HUDEP-2 (cell line): ENCODE measurements around the gene HRH2.

Experiments used
- DNase-seq, 76 experiments: peaks; one replicate each; lab custom pipeline; 2025; ENCODE audit not compliant: unreplicated experiment in 76 of 76; lab: John Stamatoyannopoulos, UW

Gene HRH2

DNA sequence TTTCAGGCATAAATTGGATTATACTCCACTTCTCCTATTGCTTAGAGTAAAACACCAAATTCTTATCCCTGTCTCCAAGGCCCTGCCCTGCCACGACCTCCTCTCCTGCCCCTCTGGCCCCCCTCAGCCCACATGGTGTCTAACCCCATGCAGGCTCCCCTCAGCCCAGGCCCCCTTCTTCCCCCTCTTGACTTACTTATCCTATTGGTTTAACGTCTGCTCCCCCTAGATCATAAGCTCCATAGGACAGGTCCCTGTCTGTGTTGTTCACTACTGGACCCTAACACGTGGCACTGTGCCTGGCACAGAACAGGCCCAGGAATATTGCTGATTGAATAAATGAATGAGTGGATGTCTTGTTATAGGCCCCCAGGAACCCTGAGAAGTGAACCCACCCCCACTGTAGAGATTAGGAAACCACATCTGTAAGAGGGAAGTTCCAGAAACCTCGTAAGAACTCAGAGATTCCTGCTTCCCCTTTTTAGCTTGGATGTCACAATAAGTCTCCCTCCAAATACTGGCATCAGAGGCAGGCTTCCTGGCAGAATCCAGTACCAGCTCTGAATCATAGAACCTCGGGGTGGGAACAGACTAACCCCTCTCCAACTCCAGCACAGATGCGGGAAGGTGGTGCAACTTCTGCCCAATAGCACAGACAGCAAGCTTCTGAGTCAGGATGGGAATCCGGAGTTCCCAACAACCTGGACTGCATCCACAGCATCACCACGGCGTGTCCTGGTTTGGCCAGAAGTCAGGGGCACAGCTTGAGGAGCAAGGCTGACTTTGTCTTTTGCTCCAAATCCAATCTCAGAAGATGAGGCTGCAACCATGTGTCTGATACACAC lies 31.5 kb downstream of the HRH2 start:
- no peak for DNase-seq

DNA sequence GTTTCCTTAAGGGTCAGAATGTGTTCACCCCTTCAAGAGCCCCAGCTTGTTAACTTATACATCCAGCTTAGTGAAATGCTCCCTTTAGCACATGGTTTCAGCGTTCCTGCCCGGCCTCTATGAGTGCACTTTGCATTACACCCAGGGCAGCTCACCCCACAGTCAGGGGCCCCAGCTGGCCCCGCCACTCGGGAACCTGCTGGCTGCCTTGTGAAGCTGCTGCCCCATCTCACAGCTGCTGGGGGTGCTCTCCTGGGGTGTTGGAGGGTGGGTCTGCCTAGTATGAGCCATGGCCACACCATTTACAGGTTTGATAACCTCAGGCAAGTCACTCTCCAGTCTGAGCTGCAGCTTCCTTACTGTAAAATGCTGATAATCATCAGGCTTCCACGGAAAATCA lies 32.2 kb downstream of the HRH2 start:
- no peak for DNase-seq

- DNase-seq = no peak
Measured at GRCh38 chr5:175690586-175690985, 32.7 kb downstream of the HRH2 start.

GRCh38 chr5:175691761-175692160 lies 33.9 kb downstream of the HRH2 start:
- no peak for DNase-seq

DNA sequence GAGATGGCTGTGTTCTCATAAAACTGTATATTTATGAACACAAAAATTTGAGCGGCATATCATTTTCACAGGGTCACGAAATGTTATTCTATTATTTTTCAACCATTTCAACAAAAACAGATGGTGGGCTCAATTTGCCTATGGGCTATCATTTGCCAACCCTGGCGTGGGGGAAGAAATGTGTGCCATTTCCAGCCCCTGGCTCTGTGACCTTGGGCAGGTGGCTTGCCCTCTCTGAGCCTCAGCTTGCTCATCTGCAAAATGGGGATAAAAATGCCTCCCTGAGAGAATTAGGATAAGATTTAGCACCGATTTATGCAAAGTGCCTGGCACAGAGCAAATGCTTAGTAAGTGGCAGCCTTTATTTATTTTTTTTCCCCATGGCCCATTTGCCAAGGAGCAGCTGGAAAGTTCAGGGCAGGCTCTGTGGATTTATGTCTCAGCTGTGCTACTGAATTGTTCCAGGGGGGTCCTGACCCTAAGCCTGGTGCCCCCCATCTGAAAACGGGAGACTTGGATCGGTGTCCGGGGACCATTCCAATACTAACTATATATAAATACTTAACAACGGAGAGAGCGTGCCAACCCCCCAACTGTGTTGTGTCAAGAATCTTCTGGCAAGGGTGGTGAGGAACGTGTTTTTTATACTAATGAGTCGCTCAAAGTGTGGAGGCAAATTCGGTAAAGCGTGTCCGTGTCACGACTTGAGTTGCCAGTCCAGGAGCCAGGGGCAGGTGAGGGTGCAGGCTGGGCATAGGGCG lies 34.5 kb downstream of the HRH2 start:
- no peak for DNase-seq

GRCh38 chr5:175692996-175693710 lies 35.3 kb downstream of the HRH2 start:
- no peak for DNase-seq

DNA sequence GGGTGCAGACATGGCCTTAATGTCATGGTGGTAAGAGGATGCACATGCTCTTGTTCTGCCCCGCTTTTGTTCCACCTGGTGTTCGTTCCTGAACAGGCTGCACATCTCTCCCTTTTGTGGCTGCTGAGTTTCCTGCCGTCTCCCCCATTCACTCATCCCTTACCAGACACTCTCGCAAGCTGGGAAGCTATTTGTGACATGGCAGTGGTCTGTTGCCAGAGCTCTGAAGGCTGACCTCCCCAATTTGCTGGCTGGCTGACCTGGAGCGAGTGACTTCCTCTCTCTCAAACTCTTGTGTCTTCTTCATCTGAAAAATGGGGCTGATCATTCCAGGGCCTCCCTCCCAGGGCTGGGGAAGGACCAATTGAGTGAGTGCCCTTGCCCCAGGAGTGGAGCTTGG lies 35.9 kb downstream of the HRH2 start:
- no peak for DNase-seq

DNA sequence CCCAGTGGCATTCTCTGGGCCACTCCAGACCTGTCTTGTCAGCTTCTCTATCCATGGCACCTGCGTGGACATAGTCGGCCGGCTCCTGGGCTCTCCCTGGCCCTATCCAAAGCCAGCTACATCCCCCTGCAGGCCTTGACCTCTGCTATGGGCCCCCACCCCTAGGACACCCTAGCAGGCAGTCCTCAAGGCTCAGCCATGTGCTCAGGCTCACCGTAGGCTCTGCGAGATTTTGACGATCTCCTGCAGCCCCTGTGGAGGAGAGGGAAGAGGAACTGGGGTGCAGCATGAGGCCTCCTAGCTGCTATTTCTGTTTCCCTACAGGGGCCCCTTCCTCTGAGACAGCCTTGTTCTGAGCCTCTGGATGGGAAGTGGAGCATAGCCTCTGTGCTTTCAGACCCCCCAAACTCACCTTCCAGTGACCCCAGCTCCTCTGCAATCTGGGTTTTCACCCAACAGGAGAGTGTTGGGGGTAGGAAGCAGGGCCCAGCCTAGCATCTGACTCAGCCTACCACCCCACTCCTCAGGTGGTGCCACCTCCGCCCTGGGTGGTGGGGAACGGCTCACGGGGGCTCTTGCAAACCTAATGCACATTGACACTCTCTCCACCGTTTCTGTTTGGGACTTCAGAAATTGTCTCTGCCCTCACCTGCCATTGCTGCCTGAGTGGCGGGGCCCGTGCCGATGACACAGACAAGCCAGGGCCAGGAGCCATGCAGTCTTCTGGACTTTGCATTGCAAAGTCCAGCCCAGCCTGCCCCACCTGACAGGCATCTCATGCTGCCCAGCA lies 36.7 kb downstream of the HRH2 start:
- DNase-seq = no peak

DNA sequence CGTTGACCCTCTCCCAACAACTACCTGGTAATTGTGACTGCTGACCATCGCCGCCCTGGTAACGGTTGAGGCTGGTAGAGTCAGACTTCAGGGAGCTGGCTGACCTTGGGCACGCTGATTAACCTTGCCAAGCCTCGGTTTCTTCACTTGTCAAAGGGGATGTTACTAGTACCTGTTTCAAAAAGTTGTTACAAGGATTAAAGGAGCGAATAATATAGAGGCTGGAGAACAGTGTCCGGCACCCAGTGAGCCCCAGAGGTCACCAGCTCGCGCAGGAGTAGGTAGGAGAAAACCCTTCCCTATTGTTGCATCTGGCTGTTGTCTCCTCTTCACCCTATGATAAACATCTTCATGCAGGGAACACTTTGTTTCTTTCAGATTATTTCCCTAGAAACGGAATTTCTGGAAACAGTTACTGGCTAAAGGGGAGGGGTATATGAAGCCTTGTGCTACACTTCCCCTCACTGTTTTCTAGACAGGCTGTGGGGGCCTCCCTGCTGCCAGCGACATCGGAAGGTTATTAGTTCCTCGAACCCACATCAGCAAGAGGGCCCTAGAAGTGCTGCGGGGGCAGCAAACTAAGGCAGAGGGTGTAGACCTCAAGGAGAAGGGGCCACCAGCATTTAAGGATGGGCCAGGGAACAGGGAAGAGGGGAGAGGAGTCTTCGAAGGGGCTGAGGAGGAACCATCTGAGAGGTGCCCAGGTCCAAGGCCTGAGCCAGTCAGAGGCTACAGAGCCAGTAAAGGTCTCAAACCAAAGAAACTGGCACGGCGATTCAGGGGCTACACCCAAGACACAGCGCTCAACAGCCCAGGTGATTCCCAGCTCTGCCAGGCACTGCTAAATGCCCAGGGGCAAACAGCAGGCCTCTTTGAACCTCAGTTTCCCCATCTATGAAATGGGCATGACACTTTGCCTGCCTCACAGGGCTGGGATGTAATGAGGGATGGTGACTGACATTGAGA lies 37.6 kb downstream of the HRH2 start:
- DNase-seq = peak in 9 of 76 experiments; percentile 2 to 42 (median 30)

DNA sequence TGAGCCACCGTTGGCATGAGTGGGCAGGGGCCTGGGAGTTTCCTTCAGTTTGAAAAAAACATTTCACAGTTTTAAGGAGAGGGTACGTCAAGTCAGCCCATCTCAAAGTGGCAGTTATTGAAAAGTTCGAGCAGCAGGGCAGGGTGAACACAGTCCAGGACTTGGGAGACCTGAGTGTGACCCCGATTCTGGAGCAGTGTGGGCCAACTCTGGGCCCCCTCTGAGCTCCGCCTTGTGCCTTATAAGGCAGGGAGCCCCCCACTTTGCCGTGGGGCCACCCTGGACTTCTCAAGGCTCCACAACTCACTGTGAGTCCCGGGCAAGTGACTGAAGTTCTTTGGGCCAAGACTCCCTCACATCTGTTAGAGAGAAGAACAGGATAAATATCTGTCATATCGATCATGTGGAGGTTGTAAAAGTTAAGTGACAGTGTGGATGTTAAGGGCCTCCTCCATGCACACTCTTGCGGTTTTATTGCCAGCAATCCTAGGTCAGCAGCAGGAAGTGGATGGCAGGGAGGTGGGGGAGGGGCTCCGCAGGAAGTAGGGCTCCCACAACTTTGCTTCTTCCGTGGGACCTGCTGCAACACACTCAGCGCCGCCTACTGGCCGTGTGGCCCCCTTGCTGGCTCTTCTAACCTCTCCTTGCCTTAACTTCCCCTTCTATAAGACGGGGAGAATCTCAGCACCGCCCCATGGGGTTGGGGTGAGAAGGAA lies 38.4 kb downstream of the HRH2 start:
- peak in 60 of 76 experiments; percentile 3 to 81 (median 46) for DNase-seq

DNA sequence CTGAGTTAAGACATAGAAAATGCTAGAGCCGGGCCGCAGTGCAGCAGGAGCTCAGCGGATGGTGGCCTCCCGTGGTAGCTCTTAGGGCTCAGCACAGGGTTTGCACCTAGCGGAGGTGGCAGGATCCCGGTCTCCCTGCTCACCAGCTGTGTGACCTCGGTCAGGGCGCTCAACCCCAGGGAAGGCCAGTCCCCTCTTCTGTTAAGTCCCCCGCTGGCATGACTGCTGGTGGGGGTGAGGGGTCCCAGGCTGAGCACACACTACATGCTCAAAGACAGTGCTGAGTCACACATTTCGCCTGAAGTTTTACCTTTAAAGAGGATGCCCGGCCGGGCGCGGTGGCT lies 39.0 kb downstream of the HRH2 start:
- no peak for DNase-seq

GRCh38 chr5:175697846-175698245 lies 40.0 kb downstream of the HRH2 start:
- DNase-seq = no peak

GRCh38 chr5:175698401-175699115 lies 40.7 kb downstream of the HRH2 start:
- DNase-seq = no peak

DNA sequence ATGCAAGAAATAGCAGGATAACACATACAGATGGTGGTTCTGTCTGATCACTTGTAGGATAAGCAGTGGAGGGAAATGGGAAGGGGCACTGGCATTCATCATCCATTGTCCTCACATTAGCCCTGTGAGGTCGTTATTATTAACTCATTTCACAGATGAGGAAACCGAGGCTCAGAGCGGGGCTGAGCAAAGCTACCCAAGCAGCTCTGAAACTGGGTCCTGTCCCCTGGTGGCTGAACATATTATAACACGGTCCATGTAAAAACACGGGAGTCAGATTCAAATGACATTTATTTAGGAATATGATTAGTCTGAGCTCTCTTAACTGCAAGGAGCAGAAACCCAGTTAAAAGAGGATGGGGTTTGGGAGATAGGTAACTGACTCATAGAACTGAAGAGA lies 43.1 kb downstream of the HRH2 start:
- peak in 2 of 76 experiments; percentile 14 for DNase-seq

- DNase-seq = no peak
Measured at GRCh38 chr5:175701797-175702196, 43.9 kb downstream of the HRH2 start.

- no peak for DNase-seq
Measured at GRCh38 chr5:175706499-175706898, 48.6 kb downstream of the HRH2 start.

- DNase-seq = no peak
Measured at GRCh38 chr5:175707751-175708375, 50.0 kb downstream of the HRH2 start.

DNA sequence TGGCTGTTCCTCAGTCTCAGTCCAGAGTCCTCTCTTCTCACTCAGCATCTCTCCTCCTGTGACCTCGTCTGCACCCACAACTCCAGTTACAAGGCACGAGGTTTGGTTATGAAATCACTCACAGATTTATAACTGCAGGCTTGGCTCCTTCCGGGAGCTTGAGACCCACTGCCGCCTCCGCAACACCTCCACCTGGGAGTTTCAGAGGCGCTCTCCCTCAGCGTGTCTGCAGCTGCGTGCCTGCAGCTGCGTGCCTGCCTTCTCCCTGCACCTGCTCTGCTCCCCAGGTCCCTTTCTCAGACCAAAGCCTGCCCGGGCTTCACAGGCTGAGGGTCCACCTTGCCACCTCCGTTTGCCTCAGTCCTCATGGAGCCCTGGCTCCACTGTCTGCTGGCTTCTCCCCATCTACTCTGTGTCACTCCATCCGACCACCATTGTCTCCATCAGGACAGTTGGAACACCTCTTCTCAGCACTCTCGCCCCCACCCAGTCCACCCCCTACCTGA lies 51.5 kb downstream of the HRH2 start:
- DNase-seq = no peak
